Testis (tissue), 2 donors: Measurements from ENCODE around the gene KDM6B.

Source experiments
- POLR2A ChIP-seq: fragments of 450-650 bp; IDR thresholded peaks from one replicate; pipeline ENCODE4 v1.6.1; 2017; ENCODE audit warnings: antibody characterized with exemption, mild to moderate bottlenecking, moderate library complexity
- TF ChIP-seq, protein P1 (sequence below), 3 experiments: fragments of 450-650 bp in 2 of 3; fragments of 200-600 bp in 1 of 3; sonication (generic) in 1 of 3; IDR thresholded peaks; one replicate each; pipeline ENCODE4 v1.5.1; 2016 to 2019; ENCODE audit warnings: antibody characterized with exemption in 3 of 3, mild to moderate bottlenecking in 2 of 3, moderate library complexity in 1 of 3

DNA sequence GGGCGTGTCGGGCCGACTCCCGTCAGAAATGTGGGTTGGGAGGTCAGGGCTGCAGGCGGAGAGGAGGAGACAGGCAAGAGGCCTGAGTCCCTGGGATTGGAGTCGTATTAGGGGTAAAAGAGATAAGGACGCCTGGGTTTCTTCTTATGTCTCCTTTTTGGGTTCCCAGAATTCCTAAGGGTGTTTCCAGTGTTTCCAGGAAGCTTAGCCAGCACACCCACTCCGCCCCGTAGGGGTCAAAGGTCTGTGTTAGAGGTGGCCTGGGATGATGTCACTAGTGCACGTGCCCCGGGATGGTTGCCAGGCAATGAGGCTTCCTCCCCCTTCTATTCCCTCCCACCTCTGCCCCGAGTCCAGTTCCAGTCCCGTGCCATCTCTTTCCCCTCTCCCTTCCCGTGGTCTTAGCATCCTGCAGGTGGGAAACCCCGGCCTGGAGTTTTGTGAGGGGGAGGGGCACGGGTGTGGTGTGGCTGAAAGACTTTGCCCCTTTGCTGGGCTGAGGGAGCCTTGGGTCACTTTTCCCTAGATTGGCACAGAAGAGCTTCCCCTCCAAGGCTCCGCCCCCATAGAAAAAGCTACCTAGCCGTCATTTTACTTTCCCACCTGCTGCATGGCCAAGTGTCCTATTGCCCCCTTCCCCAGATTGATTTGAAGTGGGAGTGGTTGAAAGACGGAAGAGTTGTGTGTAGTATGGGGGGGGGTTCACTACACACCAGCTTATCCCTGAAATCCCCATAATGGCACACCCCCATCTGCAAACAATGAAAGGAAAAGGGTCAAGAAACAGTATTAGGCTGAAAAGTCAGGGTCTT lies 2.8 kb downstream of the KDM6B start:
- no peak for TF ChIP-seq POLR2A
- TF ChIP-seq, protein P1, sequence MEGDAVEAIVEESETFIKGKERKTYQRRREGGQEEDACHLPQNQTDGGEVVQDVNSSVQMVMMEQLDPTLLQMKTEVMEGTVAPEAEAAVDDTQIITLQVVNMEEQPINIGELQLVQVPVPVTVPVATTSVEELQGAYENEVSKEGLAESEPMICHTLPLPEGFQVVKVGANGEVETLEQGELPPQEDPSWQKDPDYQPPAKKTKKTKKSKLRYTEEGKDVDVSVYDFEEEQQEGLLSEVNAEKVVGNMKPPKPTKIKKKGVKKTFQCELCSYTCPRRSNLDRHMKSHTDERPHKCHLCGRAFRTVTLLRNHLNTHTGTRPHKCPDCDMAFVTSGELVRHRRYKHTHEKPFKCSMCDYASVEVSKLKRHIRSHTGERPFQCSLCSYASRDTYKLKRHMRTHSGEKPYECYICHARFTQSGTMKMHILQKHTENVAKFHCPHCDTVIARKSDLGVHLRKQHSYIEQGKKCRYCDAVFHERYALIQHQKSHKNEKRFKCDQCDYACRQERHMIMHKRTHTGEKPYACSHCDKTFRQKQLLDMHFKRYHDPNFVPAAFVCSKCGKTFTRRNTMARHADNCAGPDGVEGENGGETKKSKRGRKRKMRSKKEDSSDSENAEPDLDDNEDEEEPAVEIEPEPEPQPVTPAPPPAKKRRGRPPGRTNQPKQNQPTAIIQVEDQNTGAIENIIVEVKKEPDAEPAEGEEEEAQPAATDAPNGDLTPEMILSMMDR (IDR thresholded peaks at IDR 0.05) = peak in 2 of 3 experiments; percentile 17 to 20
